ENCODE results near the gene VPS51. TPM values are rescaled to one million over a fixed set of nuclear protein-coding genes. Genes with fewer than 3 reads are reported as not detected.
A peak's percentile ranks its signal among the peaks of the same experiment; 100 is the strongest.

VPS51 gene
- total and polyA plus RNA-seq, 4 donors, result 73.0 to 191 (median 111) TPM

GRCh38 chr11:65095427-65095826 lies 587 bp upstream of the VPS51 start:
- 71 to 74% methylated on average over 22 of the region's 22 CpGs for WGBS, 2 donors
- DNase-seq, result no peak
- H3K4me1 ChIP-seq (ENCODE audit: control insufficient read depth in 1 of 2, insufficient read depth in 2 of 2, low read length in 2 of 2), result no peaks in the 10 kb centered on the region
- H3K36me3 ChIP-seq (ENCODE audit: control insufficient read depth in 1 of 2, insufficient read depth in 2 of 2, low read length in 1 of 2), result no peaks in the 10 kb centered on the region
- no peak for ATAC-seq (ENCODE audit: low FRiP score)
- H3K9me3 ChIP-seq (ENCODE audit: control insufficient read depth, low read length), result no peaks in the 10 kb centered on the region
- H3K27ac ChIP-seq (ENCODE audit: low read depth in 1 of 2, low read length in 2 of 2), result no peak overlapping the region
- no peak overlapping the region for H3K4me3 ChIP-seq (ENCODE audit: low read length in 2 of 2)
- intact Hi-C loops (cut with DNase I), result loop anchor here in 1 of 2 donors (5.0 kb wide), 1 partner anchor 53 kb away; the partner anchor contains the start of gene SAC3D1
- no peaks in the 10 kb centered on the region for H3K27me3 ChIP-seq (ENCODE audit: control insufficient read depth in 1 of 2, insufficient read depth in 2 of 2, low read length in 1 of 2)

- ATAC-seq (ENCODE audit: low FRiP score) (no peak), DNase-seq (no peak)
- no peaks in the 10 kb centered on the region for H3K36me3 ChIP-seq (ENCODE audit: control insufficient read depth in 1 of 2, insufficient read depth in 2 of 2, low read length in 1 of 2)
- WGBS, 2 donors, result 30 to 32% methylated on average over 8 of the region's 8 CpGs
- peak overlapping the region; percentile 78 to 98 for H3K4me3 ChIP-seq (ENCODE audit: low read length in 2 of 2)
- H3K9me3 ChIP-seq (ENCODE audit: control insufficient read depth, low read length), result no peaks in the 10 kb centered on the region
- H3K27ac ChIP-seq (ENCODE audit: low read depth in 1 of 2, low read length in 2 of 2), result no peak overlapping the region
- no peaks in the 10 kb centered on the region for H3K27me3 ChIP-seq (ENCODE audit: control insufficient read depth in 1 of 2, insufficient read depth in 2 of 2, low read length in 1 of 2)
- intact Hi-C loops (cut with DNase I), result loop anchor here in 1 of 2 donors (5.0 kb wide), 1 partner anchor 55 kb away; the partner anchor contains the start of gene SAC3D1
- no peaks in the 10 kb centered on the region for H3K4me1 ChIP-seq (ENCODE audit: control insufficient read depth in 1 of 2, insufficient read depth in 2 of 2, low read length in 2 of 2)
Observed at GRCh38 chr11:65096926-65097325, 912 bp downstream of the VPS51 start.

DNA sequence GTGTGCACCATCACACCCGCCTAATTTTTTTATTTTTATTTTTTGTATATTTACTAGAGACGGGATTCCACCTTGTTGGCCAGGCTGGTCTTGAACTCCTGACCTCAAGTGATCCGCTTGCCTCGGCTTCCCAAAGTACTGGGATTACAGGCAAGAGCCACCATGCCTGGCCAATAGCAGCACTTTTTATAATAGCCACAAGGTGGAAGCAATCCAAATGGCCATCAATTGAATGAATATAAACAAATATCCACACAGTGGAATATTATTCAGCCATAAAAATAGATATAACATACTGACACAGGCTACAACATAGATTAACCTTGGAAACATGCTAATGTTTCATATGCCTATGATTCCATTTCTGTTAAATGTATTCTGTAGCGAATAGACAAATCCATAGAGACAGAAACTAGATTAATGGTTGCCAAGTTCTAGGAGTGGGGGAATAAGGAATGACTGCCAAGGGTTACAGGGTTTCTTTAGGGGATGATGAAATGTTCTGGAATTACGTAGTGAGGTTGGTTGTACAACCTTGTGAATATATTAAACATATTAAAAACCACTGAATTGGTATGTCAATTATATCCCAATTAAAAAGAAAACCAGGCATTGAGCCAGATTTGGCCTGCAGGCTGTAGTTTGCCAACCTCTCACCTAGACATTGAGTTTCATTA lies 4.8 kb downstream of the VPS51 start:
- H3K4me3 ChIP-seq (ENCODE audit: low read length in 2 of 2), result no peak overlapping the region
- H3K27ac ChIP-seq (ENCODE audit: low read depth in 1 of 2, low read length in 2 of 2), result no peak overlapping the region
- no peaks in the 10 kb centered on the region for H3K27me3 ChIP-seq (ENCODE audit: control insufficient read depth in 1 of 2, insufficient read depth in 2 of 2, low read length in 1 of 2)
- 80 to 82% methylated on average over 6 of the region's 6 CpGs for WGBS, 2 donors
- H3K9me3 ChIP-seq (ENCODE audit: control insufficient read depth, low read length), result no peaks in the 10 kb centered on the region
- no peak for ATAC-seq (ENCODE audit: low FRiP score)
- H3K36me3 ChIP-seq (ENCODE audit: control insufficient read depth in 1 of 2, insufficient read depth in 2 of 2, low read length in 1 of 2), result no peaks in the 10 kb centered on the region
- H3K4me1 ChIP-seq (ENCODE audit: control insufficient read depth in 1 of 2, insufficient read depth in 2 of 2, low read length in 2 of 2), result no peaks in the 10 kb centered on the region
- intact Hi-C loops (cut with DNase I), result no loop called here
- no peak for DNase-seq

DNA sequence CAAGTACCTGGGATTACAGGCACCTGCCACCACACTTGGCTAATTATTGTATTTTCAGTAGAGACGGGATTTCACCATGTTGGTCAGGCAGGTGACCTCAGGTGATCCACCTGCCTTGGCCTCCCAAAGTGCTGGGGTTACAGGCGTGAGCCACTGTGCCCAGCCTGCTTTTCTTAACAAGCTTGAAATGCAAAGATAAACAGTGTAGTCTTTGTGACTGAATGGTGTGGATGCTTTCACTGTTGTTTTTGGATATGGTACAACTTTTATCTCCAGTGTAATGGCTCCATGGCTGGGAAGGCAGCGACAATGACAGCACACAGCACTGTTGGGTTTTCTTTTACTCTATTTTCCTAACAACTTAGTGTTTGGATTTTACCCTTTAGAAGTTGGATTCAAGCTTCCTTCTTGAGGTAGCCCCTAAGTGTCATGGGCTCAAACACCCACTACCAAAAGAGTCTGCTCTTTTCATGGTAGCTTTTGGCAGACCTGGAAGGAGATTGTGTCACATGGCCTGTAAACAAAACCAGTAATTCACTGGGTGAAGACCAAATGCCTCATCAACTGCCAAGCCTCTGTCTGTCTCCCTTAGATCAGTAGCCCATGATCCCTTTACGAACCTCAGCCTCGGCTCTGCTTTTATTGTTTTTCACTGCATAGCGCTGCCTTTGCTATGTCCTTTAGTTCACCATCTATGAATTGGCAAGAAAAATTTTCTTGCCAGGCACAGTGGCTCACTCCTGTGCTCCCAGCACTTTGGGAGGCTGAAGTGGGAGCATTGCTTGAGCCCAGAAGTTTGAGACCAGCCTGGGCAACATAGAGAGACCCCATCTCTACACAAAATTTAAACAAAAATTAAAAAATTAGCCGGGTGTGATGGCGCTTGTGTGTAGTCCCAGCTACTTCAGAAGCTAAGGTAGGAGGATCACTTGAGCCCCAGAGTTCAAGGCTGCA lies 6.4 kb downstream of the VPS51 start:
- 36 to 41% methylated on average over 8 of the region's 8 CpGs for WGBS, 2 donors
- Histone ChIP-seq H3K4me3 (ENCODE audit: low read length in 2 of 2) (no peak overlapping the region), H3K36me3 (ENCODE audit: control insufficient read depth in 1 of 2, insufficient read depth in 2 of 2, low read length in 1 of 2) (no peaks in the 10 kb centered on the region), H3K27ac (ENCODE audit: low read depth in 1 of 2, low read length in 2 of 2) (peak overlapping the region in 1 of 2 donors; percentile 53), H3K4me1 (ENCODE audit: control insufficient read depth in 1 of 2, insufficient read depth in 2 of 2, low read length in 2 of 2) (no peaks in the 10 kb centered on the region), H3K27me3 (ENCODE audit: control insufficient read depth in 1 of 2, insufficient read depth in 2 of 2, low read length in 1 of 2) (no peaks in the 10 kb centered on the region), H3K9me3 (ENCODE audit: control insufficient read depth, low read length) (no peaks in the 10 kb centered on the region)
- DNase-seq, result no peak
- peak; percentile 62 for ATAC-seq (ENCODE audit: low FRiP score)
- intact Hi-C loops (cut with DNase I), result no loop called here

GRCh38 chr11:65103476-65103875 lies 7.5 kb downstream of the VPS51 start:
- H3K9me3 ChIP-seq (ENCODE audit: control insufficient read depth, low read length), result no peaks in the 10 kb centered on the region
- no peak for ATAC-seq (ENCODE audit: low FRiP score)
- H3K27ac ChIP-seq (ENCODE audit: low read depth in 1 of 2, low read length in 2 of 2), result no peak overlapping the region
- peaks cover 0 to 4% of the 10 kb centered on the region in 2 donors for H3K36me3 ChIP-seq (ENCODE audit: control insufficient read depth in 1 of 2, insufficient read depth in 2 of 2, low read length in 1 of 2)
- DNase-seq, result no peak
- no peaks in the 10 kb centered on the region for H3K4me1 ChIP-seq (ENCODE audit: control insufficient read depth in 1 of 2, insufficient read depth in 2 of 2, low read length in 2 of 2)
- no peaks in the 10 kb centered on the region for H3K27me3 ChIP-seq (ENCODE audit: control insufficient read depth in 1 of 2, insufficient read depth in 2 of 2, low read length in 1 of 2)
- no peak overlapping the region for H3K4me3 ChIP-seq (ENCODE audit: low read length in 2 of 2)
- intact Hi-C loops (cut with DNase I), result no loop called here

GRCh38 chr11:65104628-65105027 lies 8.6 kb downstream of the VPS51 start:
- DNase-seq (no peak), ATAC-seq (ENCODE audit: low FRiP score) (no peak)
- WGBS, 2 donors, result 78 to 79% methylated on average over 4 of the region's 4 CpGs
- no peak overlapping the region for H3K27ac ChIP-seq (ENCODE audit: low read depth in 1 of 2, low read length in 2 of 2)
- H3K27me3 ChIP-seq (ENCODE audit: control insufficient read depth in 1 of 2, insufficient read depth in 2 of 2, low read length in 1 of 2), result no peaks in the 10 kb centered on the region
- intact Hi-C loops (cut with DNase I), result no loop called here
- peaks cover 0 to 4% of the 10 kb centered on the region in 2 donors for H3K36me3 ChIP-seq (ENCODE audit: control insufficient read depth in 1 of 2, insufficient read depth in 2 of 2, low read length in 1 of 2)
- H3K4me3 ChIP-seq (ENCODE audit: low read length in 2 of 2), result no peak overlapping the region
- no peaks in the 10 kb centered on the region for H3K4me1 ChIP-seq (ENCODE audit: control insufficient read depth in 1 of 2, insufficient read depth in 2 of 2, low read length in 2 of 2)
- H3K9me3 ChIP-seq (ENCODE audit: control insufficient read depth, low read length), result no peaks in the 10 kb centered on the region

- H3K4me1 ChIP-seq (ENCODE audit: control insufficient read depth in 1 of 2, insufficient read depth in 2 of 2, low read length in 2 of 2), result no peaks in the 10 kb centered on the region
- intact Hi-C loops (cut with DNase I), result no loop called here
- no peaks in the 10 kb centered on the region for H3K9me3 ChIP-seq (ENCODE audit: control insufficient read depth, low read length)
- no peak for DNase-seq
- H3K27ac ChIP-seq (ENCODE audit: low read depth in 1 of 2, low read length in 2 of 2), result no peak overlapping the region
- no peak overlapping the region for H3K4me3 ChIP-seq (ENCODE audit: low read length in 2 of 2)
- no peaks in the 10 kb centered on the region for H3K27me3 ChIP-seq (ENCODE audit: control insufficient read depth in 1 of 2, insufficient read depth in 2 of 2, low read length in 1 of 2)
- no peak for ATAC-seq (ENCODE audit: low FRiP score)
- H3K36me3 ChIP-seq (ENCODE audit: control insufficient read depth in 1 of 2, insufficient read depth in 2 of 2, low read length in 1 of 2), result peaks cover 0 to 4% of the 10 kb centered on the region in 2 donors
- 93 to 96% methylated on average over 14 to 15 of the region's 15 CpGs for WGBS, 2 donors
Observed at GRCh38 chr11:65107078-65107477, 11.1 kb downstream of the VPS51 start.

DNA sequence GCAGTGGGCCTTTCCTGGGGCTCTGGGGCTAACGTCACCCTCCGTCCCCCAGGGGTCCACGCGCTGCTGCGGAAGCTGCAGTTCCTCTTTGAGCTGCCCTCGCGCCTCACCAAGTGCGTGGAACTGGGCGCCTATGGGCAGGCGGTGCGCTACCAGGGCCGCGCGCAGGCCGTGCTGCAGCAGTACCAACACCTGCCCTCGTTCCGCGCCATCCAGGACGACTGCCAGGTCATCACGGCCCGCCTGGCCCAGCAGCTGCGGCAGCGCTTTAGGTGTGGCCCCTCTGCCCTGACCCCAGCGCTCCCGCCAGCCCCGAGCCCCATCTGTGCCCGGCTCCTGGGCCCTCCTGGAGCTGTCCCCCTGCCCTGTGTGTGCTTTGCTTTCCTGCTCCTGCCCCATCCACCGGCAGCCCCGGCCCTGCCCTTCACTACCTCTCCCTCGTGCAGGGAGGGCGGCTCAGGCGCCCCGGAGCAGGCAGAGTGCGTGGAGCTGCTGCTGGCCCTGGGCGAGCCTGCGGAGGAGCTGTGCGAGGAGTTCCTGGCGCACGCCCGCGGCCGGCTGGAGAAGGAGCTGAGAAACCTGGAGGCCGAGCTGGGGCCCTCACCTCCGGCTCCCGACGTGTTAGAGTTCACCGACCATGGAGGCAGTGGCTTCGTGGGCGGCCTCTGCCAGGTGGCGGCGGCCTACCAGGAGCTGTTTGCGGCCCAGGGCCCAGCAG lies 11.9 kb downstream of the VPS51 start:
- H3K4me3 ChIP-seq (ENCODE audit: low read length in 2 of 2), result no peak overlapping the region
- H3K4me1 ChIP-seq (ENCODE audit: control insufficient read depth in 1 of 2, insufficient read depth in 2 of 2, low read length in 2 of 2), result no peaks in the 10 kb centered on the region
- no peaks in the 10 kb centered on the region for H3K27me3 ChIP-seq (ENCODE audit: control insufficient read depth in 1 of 2, insufficient read depth in 2 of 2, low read length in 1 of 2)
- ATAC-seq (ENCODE audit: low FRiP score) (no peak), DNase-seq (no peak)
- 92 to 94% methylated on average over 50 to 52 of the region's 52 CpGs for WGBS, 2 donors
- H3K27ac ChIP-seq (ENCODE audit: low read depth in 1 of 2, low read length in 2 of 2), result no peak overlapping the region
- intact Hi-C loops (cut with DNase I), result no loop called here
- peaks cover 0 to 4% of the 10 kb centered on the region in 2 donors for H3K36me3 ChIP-seq (ENCODE audit: control insufficient read depth in 1 of 2, insufficient read depth in 2 of 2, low read length in 1 of 2)
- no peaks in the 10 kb centered on the region for H3K9me3 ChIP-seq (ENCODE audit: control insufficient read depth, low read length)

Data from aorta (tissue), 5 donors.